ENCODE data around the gene FHIT.

The FHIT gene

DNA sequence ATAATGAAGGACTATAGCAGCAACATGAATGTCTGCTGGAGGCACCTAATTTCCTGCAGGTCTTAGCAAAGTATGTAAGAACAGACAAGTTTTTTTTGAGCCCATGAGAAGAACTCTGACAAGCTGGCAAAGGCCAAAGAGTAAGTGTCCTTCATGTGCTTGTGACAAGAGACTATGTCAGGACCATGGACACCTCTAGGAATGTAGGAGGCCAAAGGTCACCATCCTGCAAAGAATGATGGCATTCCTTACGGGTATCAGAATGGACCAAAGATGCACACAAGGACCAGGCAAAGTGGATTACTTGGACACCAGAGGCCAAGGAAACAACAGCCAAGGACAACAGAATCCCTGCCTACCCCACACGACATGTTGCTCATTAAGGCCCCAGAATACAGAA lies 1343.0 kb downstream of the FHIT start:
- no peak overlapping the region for H3K27ac ChIP-seq
- DNase-seq (ENCODE audit: low spot score), result no peak
- ChIA-PET CTCF (no interaction called here), POLR2A (ENCODE audit: low non-redundant PET) (no interaction called here)
- TF ChIP-seq, protein P1, sequence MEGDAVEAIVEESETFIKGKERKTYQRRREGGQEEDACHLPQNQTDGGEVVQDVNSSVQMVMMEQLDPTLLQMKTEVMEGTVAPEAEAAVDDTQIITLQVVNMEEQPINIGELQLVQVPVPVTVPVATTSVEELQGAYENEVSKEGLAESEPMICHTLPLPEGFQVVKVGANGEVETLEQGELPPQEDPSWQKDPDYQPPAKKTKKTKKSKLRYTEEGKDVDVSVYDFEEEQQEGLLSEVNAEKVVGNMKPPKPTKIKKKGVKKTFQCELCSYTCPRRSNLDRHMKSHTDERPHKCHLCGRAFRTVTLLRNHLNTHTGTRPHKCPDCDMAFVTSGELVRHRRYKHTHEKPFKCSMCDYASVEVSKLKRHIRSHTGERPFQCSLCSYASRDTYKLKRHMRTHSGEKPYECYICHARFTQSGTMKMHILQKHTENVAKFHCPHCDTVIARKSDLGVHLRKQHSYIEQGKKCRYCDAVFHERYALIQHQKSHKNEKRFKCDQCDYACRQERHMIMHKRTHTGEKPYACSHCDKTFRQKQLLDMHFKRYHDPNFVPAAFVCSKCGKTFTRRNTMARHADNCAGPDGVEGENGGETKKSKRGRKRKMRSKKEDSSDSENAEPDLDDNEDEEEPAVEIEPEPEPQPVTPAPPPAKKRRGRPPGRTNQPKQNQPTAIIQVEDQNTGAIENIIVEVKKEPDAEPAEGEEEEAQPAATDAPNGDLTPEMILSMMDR (conservative IDR thresholded peaks at IDR 0.05; ENCODE audit: low read depth), result no peak

DNA sequence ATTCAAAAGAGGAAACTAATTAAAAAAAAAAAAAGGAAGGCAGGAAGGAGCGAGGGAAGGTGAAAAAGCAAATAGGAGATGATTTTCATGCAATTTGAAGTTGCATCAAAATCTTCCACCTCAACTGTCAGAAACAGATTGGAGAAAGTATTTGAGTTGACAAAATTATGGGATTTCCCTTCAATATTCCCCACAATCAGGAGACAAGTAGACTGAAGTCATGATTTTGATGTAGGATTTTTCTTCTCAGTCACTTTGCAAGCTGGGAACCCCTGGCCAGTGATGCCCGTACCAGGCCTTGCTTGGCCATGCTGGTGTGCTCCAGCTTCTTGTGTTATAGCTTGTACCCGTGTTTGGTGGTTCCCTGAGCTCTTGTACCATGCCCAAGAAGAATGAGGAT lies 1347.0 kb downstream of the FHIT start:
- no peak overlapping the region for H3K27ac ChIP-seq
- DNase-seq (ENCODE audit: low spot score), result no peak
- ChIA-PET POLR2A (ENCODE audit: low non-redundant PET) (no interaction called here), CTCF (no interaction called here)
- TF ChIP-seq, protein P1 (conservative IDR thresholded peaks at IDR 0.05; ENCODE audit: low read depth), result no peak

DNA sequence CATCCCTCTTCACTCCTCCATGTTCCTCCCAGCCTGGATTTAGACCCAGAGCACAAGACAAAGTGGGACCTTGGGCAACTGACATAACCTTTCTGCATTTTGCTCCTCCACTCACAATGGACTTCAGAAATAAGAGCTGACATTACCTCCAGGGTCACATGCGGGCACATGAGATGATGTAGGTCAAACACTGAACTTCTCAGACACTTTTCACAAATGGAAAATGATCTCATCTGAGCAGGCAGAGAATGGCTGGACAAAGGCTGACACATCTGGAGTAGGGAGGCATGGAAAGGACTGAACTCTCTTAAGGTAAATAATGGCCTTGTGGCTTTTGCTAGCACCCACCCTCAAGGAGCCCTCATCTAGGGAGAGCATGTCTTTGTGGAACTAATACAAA lies 1352.2 kb downstream of the FHIT start:
- POLR2A ChIA-PET (ENCODE audit: low non-redundant PET), result no interaction called here
- CTCF ChIA-PET, result no interaction called here
- no peak for DNase-seq (ENCODE audit: low spot score)
- H3K27ac ChIP-seq, result no peak overlapping the region
- TF ChIP-seq, protein P1 (conservative IDR thresholded peaks at IDR 0.05; ENCODE audit: low read depth), result no peak

DNA sequence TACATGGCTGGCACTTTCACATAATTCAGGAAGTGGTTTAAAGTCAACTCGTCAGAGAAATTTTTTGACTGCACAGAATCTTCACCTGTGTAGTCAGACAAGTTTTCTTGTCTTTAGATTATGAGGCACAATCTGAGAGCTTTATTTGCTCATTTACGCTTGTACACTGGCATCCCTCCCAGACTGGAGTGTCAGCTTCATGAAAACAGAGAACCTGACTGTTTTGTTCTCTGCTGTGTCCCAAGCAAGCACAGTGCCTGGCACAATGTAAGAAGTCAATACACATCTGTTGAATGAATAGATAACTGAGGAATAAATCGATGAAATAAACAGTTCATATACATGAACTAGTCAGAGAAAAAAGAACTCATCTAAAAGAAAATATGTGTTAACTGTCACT lies 1355.3 kb downstream of the FHIT start:
- H3K27ac ChIP-seq, result no peak overlapping the region
- TF ChIP-seq, protein P1 (conservative IDR thresholded peaks at IDR 0.05; ENCODE audit: low read depth), result no peak
- ChIA-PET POLR2A (ENCODE audit: low non-redundant PET) (no interaction called here), CTCF (no interaction called here)
- no peak for DNase-seq (ENCODE audit: low spot score)

DNA sequence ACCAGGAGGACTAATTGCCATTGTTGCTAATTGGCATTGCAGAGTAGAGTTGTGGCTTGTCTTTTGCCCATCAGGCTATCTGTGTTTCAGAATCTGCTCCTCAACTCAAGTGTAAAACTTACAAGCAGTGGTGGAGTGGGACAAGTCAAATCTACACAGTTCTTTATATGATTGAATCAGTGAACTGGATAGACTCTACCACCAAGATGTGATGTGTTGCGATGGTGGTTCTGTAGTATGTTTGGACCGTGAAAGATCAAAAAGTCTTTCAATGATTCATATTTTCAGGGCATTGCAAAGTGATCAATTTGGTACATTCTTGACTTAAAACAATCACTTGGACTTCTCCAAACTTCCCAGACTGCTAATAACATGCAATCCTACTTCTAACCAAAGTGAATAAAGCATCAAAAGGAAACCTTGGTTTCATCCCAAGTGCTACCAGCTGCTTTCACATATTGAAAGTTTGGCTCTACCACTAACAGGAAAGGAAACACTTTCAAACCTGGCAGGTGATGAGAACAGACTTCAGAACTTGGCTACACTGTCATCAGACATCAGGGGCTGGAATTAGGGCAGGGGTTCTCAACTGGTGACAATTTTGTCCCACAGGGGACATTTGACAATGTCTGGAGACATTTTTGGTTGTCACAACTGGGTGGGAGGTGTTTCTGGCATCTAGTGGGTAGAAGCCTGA lies 1356.7 kb downstream of the FHIT start:
- ChIA-PET CTCF (no interaction called here), POLR2A (ENCODE audit: low non-redundant PET) (no interaction called here)
- H3K27ac ChIP-seq, result no peak overlapping the region
- no peak for DNase-seq (ENCODE audit: low spot score)
- TF ChIP-seq, protein P1 (conservative IDR thresholded peaks at IDR 0.05; ENCODE audit: low read depth), result no peak

DNA sequence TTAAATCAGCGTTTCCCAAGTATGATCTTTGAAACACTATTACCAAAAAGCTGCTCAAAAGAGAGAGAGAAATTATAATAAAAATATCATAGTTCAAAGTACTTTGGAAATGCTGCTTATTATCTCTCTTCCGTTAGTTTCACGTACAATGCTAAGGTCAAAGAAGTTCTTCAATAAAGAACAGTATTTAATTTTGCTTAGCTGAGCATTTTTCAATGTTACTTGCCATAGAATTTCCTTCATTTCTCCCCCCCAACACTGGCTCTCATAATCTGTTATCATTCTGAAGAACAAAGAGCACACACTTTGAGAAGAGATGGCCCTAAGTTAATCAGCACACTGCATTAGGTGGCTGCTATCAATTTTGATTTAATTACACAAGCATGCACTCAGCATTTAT lies 1360.6 kb downstream of the FHIT start:
- H3K27ac ChIP-seq, result no peak overlapping the region
- TF ChIP-seq, protein P1 (conservative IDR thresholded peaks at IDR 0.05; ENCODE audit: low read depth), result no peak
- no peak for DNase-seq (ENCODE audit: low spot score)
- ChIA-PET CTCF (no interaction called here), POLR2A (ENCODE audit: low non-redundant PET) (no interaction called here)
